ENCODE measurements around the gene KPTN.

The KPTN gene

DNA sequence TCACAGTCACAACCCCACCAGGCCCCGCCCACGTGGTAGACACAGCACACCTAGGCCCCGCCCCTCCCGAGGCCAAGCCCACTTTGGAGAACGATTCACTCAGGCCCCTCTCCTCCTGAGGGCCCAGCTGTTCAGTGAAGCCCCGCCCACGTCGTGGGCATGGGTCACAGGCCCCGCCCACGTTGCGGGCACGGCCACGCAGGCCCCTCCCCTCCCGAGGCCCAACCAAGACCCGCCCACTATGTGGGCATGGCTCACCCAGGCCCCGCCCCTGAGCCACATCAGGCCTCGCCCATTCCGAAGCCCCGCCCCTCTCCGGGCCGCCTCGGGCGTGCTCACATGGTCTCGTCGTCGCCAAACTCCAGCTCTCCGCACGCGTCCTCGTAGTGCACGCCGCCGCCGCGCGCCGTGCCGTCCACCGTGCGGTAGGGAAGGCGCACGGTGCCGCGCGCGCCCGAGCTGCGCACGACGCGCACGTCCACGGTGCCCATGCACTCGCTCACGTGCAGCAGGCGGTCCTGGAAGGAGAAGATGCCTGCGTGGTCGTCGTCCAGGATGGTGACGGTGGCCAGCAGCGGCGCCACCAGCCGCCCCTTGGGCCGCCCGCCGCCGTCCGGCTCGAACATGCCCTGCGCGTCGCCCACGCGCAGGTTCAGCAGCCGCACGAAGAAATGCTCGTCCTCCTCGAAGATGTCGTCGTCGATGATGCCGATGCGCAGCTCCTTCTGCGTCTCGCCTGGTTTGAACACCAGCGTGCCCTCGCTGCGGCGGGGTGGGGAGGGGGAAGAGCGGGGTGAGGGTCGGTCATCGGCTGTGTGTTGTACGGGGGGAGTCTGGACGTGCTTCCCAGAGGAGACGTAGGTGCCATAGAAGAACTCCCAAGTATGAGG is 36.3 kb downstream of the KPTN start:
- H3K4me1 ChIP-seq (ENCODE audit: insufficient read depth, insufficient read length): peaks cover 2% of the 10 kb centered on the region
- H3K36me3 ChIP-seq (ENCODE audit: insufficient read depth, insufficient read length, low read length): no peaks in the 10 kb centered on the region
- DNase-seq (ENCODE audit: low read depth, low spot score): peak; percentile 84
- H3K27me3 ChIP-seq (ENCODE audit: insufficient read depth, insufficient read length): peaks cover 17% of the 10 kb centered on the region
- no peaks in the 10 kb centered on the region for H3K9me3 ChIP-seq (ENCODE audit: insufficient read depth, low read length)
- peak overlapping the region; percentile 65 for H3K4me3 ChIP-seq (ENCODE audit: insufficient read length, low read depth)
- peak overlapping the region; percentile 80 for H3K9ac ChIP-seq (ENCODE audit: insufficient read length, low read depth)
- TF ChIP-seq ZNF274 (IDR thresholded peaks at IDR 0.05; ENCODE audit: low read depth, low read length): no peak
- TF ChIP-seq YY1 (IDR thresholded peaks at IDR 0.05; ENCODE audit: insufficient read depth, insufficient read length): no peak
- TF ChIP-seq SUZ12 (IDR thresholded peaks at IDR 0.05; ENCODE audit: extremely low read depth, insufficient read depth, insufficient read length): no peak

DNA sequence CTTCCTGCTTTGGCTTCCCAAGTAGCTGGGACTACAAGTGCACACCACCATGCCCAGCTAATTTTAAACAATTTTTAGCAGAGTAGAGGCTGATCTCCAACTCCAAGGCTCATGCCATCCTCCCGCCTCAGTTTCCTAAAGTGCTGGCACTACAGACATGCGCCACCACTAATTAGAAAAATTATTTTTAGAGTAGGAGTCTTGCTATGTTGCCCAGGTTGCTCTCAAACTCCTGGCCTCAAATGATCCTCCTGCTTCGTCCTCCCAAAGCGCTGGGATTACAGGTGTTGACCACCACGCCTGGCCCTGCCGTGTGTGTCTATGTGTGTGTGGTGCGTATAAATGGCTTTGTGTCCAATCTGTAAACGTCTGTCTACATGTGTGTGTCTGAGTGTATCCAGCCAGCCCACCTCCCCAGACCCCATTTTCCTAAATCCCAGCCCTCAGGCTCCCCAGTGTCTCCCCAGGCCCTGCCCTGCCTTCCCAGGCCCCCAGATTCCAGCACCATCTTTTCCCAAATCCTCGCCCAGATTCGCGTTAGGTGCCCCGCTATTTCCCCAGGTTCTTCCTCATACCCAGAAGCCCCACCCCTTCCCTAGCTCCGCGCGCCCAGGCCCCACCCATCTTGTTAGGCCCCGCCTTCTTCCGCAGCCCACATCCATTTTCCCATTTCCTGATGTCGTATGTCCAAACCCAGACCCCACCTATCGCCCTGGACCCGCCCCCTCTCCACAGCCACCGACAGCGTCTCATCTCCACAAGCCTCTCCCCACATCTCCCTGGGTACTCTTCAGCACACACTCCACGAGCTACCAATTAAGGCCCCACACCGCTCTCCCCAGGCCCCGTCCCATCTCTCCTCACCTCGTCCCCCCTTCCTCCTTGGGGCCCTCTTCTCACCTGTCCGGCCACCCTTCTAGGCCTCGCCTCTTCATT is 37.2 kb downstream of the KPTN start:
- Histone ChIP-seq H3K4me1 (ENCODE audit: insufficient read depth, insufficient read length) (peaks cover 2% of the 10 kb centered on the region), H3K36me3 (ENCODE audit: insufficient read depth, insufficient read length, low read length) (no peaks in the 10 kb centered on the region), H3K4me3 (ENCODE audit: insufficient read length, low read depth) (peak overlapping the region; percentile 39), H3K9me3 (ENCODE audit: insufficient read depth, low read length) (no peaks in the 10 kb centered on the region), H3K9ac (ENCODE audit: insufficient read length, low read depth) (peak overlapping the region; percentile 67), H3K27me3 (ENCODE audit: insufficient read depth, insufficient read length) (peaks cover 17% of the 10 kb centered on the region)
- DNase-seq (ENCODE audit: low read depth, low spot score): peak; percentile 61
- TF ChIP-seq YY1 (IDR thresholded peaks at IDR 0.05; ENCODE audit: insufficient read depth, insufficient read length) (no peak), ZNF274 (IDR thresholded peaks at IDR 0.05; ENCODE audit: low read depth, low read length) (no peak), SUZ12 (IDR thresholded peaks at IDR 0.05; ENCODE audit: extremely low read depth, insufficient read depth, insufficient read length) (no peak)

DNA sequence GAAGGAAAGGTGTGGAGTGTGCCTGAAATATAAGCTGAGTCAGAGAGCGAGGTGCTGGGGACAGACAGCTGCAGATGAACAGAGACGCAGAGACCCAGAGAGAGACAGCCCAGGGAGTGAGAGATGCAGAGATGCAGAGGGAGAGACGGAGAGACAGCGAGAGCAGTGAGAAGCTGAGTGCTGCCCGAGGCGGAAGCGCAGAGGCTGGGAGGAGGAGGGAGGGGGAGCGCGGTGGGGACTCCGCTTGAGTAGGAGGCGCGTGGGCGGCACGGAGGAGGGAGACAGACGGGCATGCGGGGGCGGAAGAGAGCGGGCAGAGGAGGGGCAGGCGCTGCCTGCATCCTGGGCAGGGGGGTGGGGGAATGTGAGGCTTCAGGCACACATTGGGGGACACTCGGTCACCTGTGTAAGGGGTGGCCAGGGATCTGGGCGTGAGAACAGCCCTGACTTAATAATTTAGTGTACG is 38.0 kb downstream of the KPTN start:
- Histone ChIP-seq H3K9ac (ENCODE audit: insufficient read length, low read depth) (no peak overlapping the region), H3K4me3 (ENCODE audit: insufficient read length, low read depth) (no peak overlapping the region)

DNA sequence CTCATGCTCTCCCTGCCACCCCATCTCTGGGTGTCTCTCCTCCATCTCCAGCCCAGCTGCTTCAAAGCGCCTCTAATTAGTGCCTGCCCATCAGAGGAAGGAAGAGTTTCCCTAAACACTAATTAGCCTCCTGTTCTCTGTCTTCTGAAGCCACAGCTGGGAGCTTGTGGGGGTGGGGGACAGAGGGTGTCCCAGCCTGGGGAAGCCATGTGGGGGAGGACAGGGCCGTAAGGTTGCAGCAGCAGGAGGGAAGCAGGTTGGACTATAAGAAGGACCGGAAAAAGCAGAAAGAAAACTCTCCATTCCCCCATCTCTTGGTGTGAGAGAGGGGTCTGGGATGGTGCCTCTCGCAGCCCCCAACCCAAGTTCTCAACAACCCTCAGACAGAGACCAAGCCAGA is 38.5 kb downstream of the KPTN start:
- no peaks in the 10 kb centered on the region for H3K9me3 ChIP-seq (ENCODE audit: insufficient read depth, low read length)
- DNase-seq (ENCODE audit: low read depth, low spot score): no peak
- H3K4me1 ChIP-seq (ENCODE audit: insufficient read depth, insufficient read length): peaks cover 2% of the 10 kb centered on the region
- TF ChIP-seq YY1 (IDR thresholded peaks at IDR 0.05; ENCODE audit: insufficient read depth, insufficient read length): no peak
- TF ChIP-seq ZNF274 (IDR thresholded peaks at IDR 0.05; ENCODE audit: low read depth, low read length): no peak
- no peak for TF ChIP-seq SUZ12 (IDR thresholded peaks at IDR 0.05; ENCODE audit: extremely low read depth, insufficient read depth, insufficient read length)
- H3K27me3 ChIP-seq (ENCODE audit: insufficient read depth, insufficient read length): peaks cover 17% of the 10 kb centered on the region
- no peaks in the 10 kb centered on the region for H3K36me3 ChIP-seq (ENCODE audit: insufficient read depth, insufficient read length, low read length)
- peak overlapping the region; percentile 21 for H3K9ac ChIP-seq (ENCODE audit: insufficient read length, low read depth)
- no peak overlapping the region for H3K4me3 ChIP-seq (ENCODE audit: insufficient read length, low read depth)

More for the DNA sequence above, 38.0 kb downstream of the KPTN start:
- Histone ChIP-seq H3K4me1 (ENCODE audit: insufficient read depth, insufficient read length) (peaks cover 2% of the 10 kb centered on the region), H3K9me3 (ENCODE audit: insufficient read depth, low read length) (no peaks in the 10 kb centered on the region), H3K36me3 (ENCODE audit: insufficient read depth, insufficient read length, low read length) (no peaks in the 10 kb centered on the region), H3K27me3 (ENCODE audit: insufficient read depth, insufficient read length) (peaks cover 17% of the 10 kb centered on the region)
- TF ChIP-seq SUZ12 (IDR thresholded peaks at IDR 0.05; ENCODE audit: extremely low read depth, insufficient read depth, insufficient read length) (no peak), YY1 (IDR thresholded peaks at IDR 0.05; ENCODE audit: insufficient read depth, insufficient read length) (no peak), ZNF274 (IDR thresholded peaks at IDR 0.05; ENCODE audit: low read depth, low read length) (no peak)
- no peak for DNase-seq (ENCODE audit: low read depth, low spot score)

DNA sequence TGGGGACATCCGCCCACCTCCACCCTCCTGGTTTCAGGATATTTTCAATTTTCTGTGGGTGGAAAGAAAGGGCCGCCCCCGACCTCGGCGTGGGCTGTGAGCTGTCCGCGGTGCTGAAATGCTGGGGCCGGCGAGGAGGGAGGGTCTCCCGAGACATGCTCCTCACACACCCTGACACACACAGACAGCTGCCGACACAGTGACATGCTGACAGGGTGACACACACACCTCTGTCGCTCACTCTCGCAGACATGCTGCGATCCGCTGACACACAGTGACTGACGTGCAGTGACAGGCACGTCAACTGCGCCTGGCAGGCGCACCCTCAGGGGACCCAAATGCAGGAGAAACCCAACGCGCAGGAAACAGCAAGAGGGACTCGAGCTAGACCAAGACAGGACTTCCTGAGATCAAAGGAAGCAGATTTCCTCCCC is 39.6 kb downstream of the KPTN start:
- H3K4me3 ChIP-seq (ENCODE audit: insufficient read length, low read depth): no peak overlapping the region
- no peak overlapping the region for H3K9ac ChIP-seq (ENCODE audit: insufficient read length, low read depth)
- H3K9me3 ChIP-seq (ENCODE audit: insufficient read depth, low read length): no peaks in the 10 kb centered on the region
- peaks cover 2% of the 10 kb centered on the region for H3K4me1 ChIP-seq (ENCODE audit: insufficient read depth, insufficient read length)
- DNase-seq (ENCODE audit: low read depth, low spot score): no peak
- no peaks in the 10 kb centered on the region for H3K36me3 ChIP-seq (ENCODE audit: insufficient read depth, insufficient read length, low read length)
- TF ChIP-seq ZNF274 (IDR thresholded peaks at IDR 0.05; ENCODE audit: low read depth, low read length) (no peak), YY1 (IDR thresholded peaks at IDR 0.05; ENCODE audit: insufficient read depth, insufficient read length) (no peak), SUZ12 (IDR thresholded peaks at IDR 0.05; ENCODE audit: extremely low read depth, insufficient read depth, insufficient read length) (no peak)
- peaks cover 17% of the 10 kb centered on the region for H3K27me3 ChIP-seq (ENCODE audit: insufficient read depth, insufficient read length)

DNA sequence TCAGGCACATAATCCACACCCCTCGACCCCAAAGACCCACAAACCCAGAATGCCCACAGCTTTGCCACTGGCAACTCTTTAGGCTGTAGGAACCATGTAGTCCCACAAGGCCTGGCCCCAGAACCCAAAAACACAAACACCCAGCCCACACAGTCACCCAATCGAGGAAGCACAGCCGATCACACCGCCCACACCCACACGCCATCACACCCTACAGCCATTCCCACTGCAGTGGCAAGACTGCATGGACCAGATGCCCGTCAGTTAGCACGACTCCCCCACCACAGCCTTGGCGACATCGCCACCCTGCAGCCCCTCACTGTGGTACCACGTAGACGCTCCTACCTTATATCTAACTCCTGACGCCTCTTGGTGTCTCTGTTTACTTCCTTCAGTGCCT is 40.7 kb downstream of the KPTN start:
- no peak overlapping the region for H3K9ac ChIP-seq (ENCODE audit: insufficient read length, low read depth)
- no peaks in the 10 kb centered on the region for H3K36me3 ChIP-seq (ENCODE audit: insufficient read depth, insufficient read length, low read length)
- peaks cover 2% of the 10 kb centered on the region for H3K4me1 ChIP-seq (ENCODE audit: insufficient read depth, insufficient read length)
- H3K27me3 ChIP-seq (ENCODE audit: insufficient read depth, insufficient read length): peaks cover 17% of the 10 kb centered on the region
- DNase-seq (ENCODE audit: low read depth, low spot score): no peak
- TF ChIP-seq ZNF274 (IDR thresholded peaks at IDR 0.05; ENCODE audit: low read depth, low read length) (no peak), SUZ12 (IDR thresholded peaks at IDR 0.05; ENCODE audit: extremely low read depth, insufficient read depth, insufficient read length) (no peak), YY1 (IDR thresholded peaks at IDR 0.05; ENCODE audit: insufficient read depth, insufficient read length) (no peak)
- H3K4me3 ChIP-seq (ENCODE audit: insufficient read length, low read depth): no peak overlapping the region
- no peaks in the 10 kb centered on the region for H3K9me3 ChIP-seq (ENCODE audit: insufficient read depth, low read length)
